Measurements from ENCODE around the gene UBE2E1.

DNA sequence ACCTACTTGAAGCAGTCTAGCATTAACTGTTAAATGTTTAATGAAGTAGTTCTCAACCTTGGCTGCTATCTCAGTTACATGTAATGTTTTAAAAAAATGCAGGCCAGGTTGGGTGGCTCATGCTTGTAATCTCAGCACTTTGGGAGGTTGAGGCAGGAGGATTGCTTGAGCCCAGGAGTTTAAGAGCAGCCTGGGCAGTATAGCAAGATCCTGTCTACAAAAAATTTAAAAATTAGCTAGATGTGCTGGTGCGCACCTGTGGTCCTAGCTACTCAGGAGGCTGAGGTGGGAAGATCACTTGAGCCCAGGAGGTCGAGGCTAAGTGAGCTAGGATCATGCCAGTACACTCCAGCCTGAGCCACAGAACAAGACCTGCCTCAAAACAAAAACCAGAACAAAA lies 29.3 kb downstream of the UBE2E1 start:
- TF ChIP-seq EZH2 (IDR thresholded peaks at IDR 0.05; ENCODE audit: borderline replicate concordance, low read length) = no peak
- TF ChIP-seq, protein P1, sequence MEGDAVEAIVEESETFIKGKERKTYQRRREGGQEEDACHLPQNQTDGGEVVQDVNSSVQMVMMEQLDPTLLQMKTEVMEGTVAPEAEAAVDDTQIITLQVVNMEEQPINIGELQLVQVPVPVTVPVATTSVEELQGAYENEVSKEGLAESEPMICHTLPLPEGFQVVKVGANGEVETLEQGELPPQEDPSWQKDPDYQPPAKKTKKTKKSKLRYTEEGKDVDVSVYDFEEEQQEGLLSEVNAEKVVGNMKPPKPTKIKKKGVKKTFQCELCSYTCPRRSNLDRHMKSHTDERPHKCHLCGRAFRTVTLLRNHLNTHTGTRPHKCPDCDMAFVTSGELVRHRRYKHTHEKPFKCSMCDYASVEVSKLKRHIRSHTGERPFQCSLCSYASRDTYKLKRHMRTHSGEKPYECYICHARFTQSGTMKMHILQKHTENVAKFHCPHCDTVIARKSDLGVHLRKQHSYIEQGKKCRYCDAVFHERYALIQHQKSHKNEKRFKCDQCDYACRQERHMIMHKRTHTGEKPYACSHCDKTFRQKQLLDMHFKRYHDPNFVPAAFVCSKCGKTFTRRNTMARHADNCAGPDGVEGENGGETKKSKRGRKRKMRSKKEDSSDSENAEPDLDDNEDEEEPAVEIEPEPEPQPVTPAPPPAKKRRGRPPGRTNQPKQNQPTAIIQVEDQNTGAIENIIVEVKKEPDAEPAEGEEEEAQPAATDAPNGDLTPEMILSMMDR (IDR thresholded peaks at IDR 0.05; ENCODE audit: low read length) = no peak
